IPS-15b (cell line): Measurements from ENCODE around the gene MND1.
"Not testable (repeated sequence)": the region's sequence is repeated elsewhere in the genome, so short reads cannot be mapped to it uniquely, and the experiment has no call there.

ENCODE experiments used
- H3K27me3 ChIP-seq: one replicate; pipeline ENCODE4 v1.6.1; 2013; ENCODE audit warnings: low read length; ENCODE audit not compliant: control insufficient read depth, insufficient read depth
- H3K36me3 ChIP-seq: one replicate; pipeline ENCODE4 v1.6.1; 2013; ENCODE audit warnings: low read length; ENCODE audit not compliant: control insufficient read depth, insufficient read depth
- H3K4me1 ChIP-seq: one replicate; pipeline ENCODE4 v1.6.1; 2013; ENCODE audit warnings: mild to moderate bottlenecking, low read length; ENCODE audit not compliant: control insufficient read depth, insufficient read depth
- H3K4me3 ChIP-seq: one replicate; pipeline ENCODE4 v1.5.1; 2013; ENCODE audit warnings: low read depth, low read length
- H3K9ac ChIP-seq: one replicate; pipeline ENCODE4 v1.6.1; 2013; ENCODE audit warnings: low read depth, mild to moderate bottlenecking, low read length
- H3K9me3 ChIP-seq: one replicate; pipeline ENCODE4 v1.6.1; 2013; ENCODE audit warnings: mild to moderate bottlenecking, low read length; ENCODE audit not compliant: control insufficient read depth, insufficient read depth

Gene MND1

GRCh38 chr4:153451145-153451544, 106.7 kb downstream of the MND1 start:
- H3K27me3 ChIP-seq, H3K9me3 ChIP-seq, H3K36me3 ChIP-seq, H3K4me1 ChIP-seq, H3K4me3 ChIP-seq, H3K9ac ChIP-seq: not testable (repeated sequence)

DNA sequence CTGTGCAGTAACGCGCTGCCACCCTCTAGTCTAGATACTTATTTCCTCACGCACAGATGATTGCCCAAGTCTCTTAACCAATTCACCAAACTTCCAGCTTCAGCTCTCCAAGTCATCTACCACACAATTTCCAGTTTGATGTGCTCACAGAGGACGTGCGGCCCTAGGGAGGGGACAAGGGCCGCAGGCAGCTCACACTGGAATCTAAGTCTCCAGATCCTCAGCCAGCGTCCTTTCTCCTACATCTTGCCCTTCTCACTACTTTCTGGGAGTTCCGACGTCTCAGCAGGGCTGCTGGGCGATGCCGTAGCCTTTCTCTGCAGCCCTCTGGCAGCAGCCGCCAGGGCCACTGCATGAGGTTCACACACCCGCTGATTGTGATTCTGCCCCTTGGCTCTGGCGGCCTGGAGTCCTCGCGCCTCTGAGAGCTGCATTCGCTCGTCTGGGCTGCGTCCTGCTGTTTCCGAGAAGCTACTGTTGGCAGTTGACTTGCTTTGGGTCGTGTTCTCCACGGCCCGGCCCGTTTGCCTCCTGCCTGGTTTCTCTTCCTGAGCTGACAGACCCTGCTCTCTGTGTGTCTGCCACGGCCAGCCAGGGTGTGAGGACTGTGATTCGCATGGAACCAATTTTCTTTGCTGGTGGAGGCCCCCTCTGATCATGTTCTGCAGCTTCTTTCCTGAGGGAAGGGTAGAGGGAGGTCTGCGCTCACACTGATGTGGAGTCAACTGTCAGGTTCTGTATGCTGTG, 107.6 kb downstream of the MND1 start:
- H3K4me3 ChIP-seq: no peak overlapping the region
- H3K9me3 ChIP-seq: no peaks in the 10 kb centered on the region
- no peaks in the 10 kb centered on the region for H3K36me3 ChIP-seq
- no peaks in the 10 kb centered on the region for H3K4me1 ChIP-seq
- H3K9ac ChIP-seq: peak overlapping the region; percentile 9
- no peaks in the 10 kb centered on the region for H3K27me3 ChIP-seq

DNA sequence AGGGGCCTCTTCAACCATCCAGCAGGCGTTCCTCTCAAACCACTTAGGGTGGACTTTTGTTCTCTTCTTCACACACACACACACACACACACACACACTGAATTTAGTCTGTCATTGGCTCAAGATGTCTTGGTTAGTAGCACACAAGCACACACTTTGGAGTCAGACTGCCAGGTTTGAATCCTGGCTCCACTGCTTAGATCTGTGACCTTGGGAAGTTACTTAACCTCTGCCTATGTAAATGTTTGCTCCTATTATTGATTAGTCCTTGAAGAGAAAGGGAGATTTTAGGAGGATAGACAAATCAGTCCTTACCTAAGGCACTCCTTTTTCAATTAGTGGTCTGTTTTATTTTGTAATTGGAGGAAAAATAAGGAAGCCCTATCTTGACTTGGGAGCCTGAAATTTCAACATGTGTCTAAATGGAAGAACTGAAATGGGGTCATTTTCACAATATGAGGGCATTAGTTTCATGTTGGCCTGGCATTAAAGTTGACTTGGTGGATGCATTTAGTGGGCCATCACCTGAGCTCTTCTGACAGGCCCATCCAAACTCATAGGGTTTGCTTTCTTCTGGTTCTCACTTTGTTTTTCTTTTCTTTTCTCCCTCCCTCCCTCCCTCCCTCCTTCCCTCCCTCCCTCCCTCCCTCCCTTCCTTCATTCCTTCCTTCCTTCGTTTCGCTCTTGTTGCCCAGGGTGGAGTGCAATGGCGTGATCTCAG, 108.3 kb downstream of the MND1 start:
- H3K27me3 ChIP-seq: no peaks in the 10 kb centered on the region
- H3K4me3 ChIP-seq: no peak overlapping the region
- no peaks in the 10 kb centered on the region for H3K36me3 ChIP-seq
- H3K4me1 ChIP-seq: no peaks in the 10 kb centered on the region
- peak overlapping the region; percentile 9 for H3K9ac ChIP-seq
- H3K9me3 ChIP-seq: no peaks in the 10 kb centered on the region

DNA sequence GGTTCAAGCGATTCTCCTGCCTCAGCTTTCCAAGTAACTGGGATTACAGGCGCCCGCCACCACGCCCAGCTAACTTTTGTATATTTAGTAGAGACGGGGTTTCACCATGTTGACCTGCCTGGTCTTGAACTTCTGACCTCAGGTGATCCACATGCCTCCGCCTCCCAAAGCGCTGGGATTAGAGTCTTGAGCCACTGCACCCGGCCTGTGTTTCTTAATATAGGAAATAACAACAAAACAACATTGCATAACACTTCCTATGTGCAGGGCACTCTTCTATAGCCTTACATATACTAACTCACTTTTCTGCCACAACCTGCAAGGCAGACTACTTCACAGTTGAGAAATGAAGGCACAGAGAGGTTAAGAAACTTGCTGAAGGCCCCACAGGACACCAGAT, 108.9 kb downstream of the MND1 start:
- Histone ChIP-seq H3K27me3 (no peaks in the 10 kb centered on the region), H3K4me1 (no peaks in the 10 kb centered on the region), H3K9me3 (no peaks in the 10 kb centered on the region), H3K9ac (no peak overlapping the region), H3K4me3 (no peak overlapping the region), H3K36me3 (no peaks in the 10 kb centered on the region)

GRCh38 chr4:153458969-153459368, 114.5 kb downstream of the MND1 start:
- H3K4me1 ChIP-seq: no peaks in the 10 kb centered on the region
- H3K9me3 ChIP-seq: no peaks in the 10 kb centered on the region
- no peaks in the 10 kb centered on the region for H3K36me3 ChIP-seq
- H3K27me3 ChIP-seq: no peaks in the 10 kb centered on the region
- H3K4me3 ChIP-seq: no peak overlapping the region
- H3K9ac ChIP-seq: no peak overlapping the region

GRCh38 chr4:153461549-153461948, 117.1 kb downstream of the MND1 start:
- H3K9ac ChIP-seq, H3K27me3 ChIP-seq: not testable (repeated sequence)

GRCh38 chr4:153464068-153464467, 119.6 kb downstream of the MND1 start:
- H3K4me1 ChIP-seq: peaks cover 5% of the 10 kb centered on the region
- no peaks in the 10 kb centered on the region for H3K36me3 ChIP-seq
- peaks cover 6% of the 10 kb centered on the region for H3K27me3 ChIP-seq
- H3K9ac ChIP-seq: no peak overlapping the region
- H3K4me3 ChIP-seq: no peak overlapping the region
- no peaks in the 10 kb centered on the region for H3K9me3 ChIP-seq

More at GRCh38 chr4:153461549-153461948, 117.1 kb downstream of the MND1 start:
- H3K9me3 ChIP-seq, H3K4me1 ChIP-seq, H3K4me3 ChIP-seq, H3K36me3 ChIP-seq: not testable (repeated sequence)
